ENCODE data around the gene SPINK2. TPM values are rescaled to one million over a fixed set of nuclear protein-coding genes. Genes with fewer than 3 reads are reported as not detected.

The SPINK2 gene
- total and polyA plus RNA-seq, 2 of the 8 experiments (the other 6 are each of a cell fraction or from before 2014, with no cell fraction given), result 0.89 to 1.4 TPM

GRCh38 chr4:56803471-56803870 is 18.0 kb downstream of the SPINK2 start:
- H3K27ac ChIP-seq (ENCODE audit: low read depth, low read length), result no peak overlapping the region
- peaks cover 0 to 6% (median 0%) of the 10 kb centered on the region in 4 experiments; a peak in 2 of 7 replicates for H3K4me1 ChIP-seq (replicated peaks in 1 of 4; ENCODE audit: control insufficient read depth in 3 of 4, insufficient read depth in 4 of 4, low read length in 3 of 4)
- no peak overlapping the region for H2BK5ac ChIP-seq (ENCODE audit: low read depth, low read length)
- FAIRE-seq, result no peak
- no peak overlapping the region for H3K4me2 ChIP-seq (ENCODE audit: insufficient read depth in 1 of 2, low read depth in 2 of 2, low read length in 2 of 2)
- no peak overlapping the region for H3K23ac ChIP-seq (ENCODE audit: insufficient read length)
- H3K18ac ChIP-seq (ENCODE audit: extremely low read depth, low read length), result no peak overlapping the region
- POLR2A ChIA-PET (ENCODE audit: partially characterized antibody), result no interaction called here
- H3K79me2 ChIP-seq (ENCODE audit: control insufficient read depth in 1 of 2, insufficient read depth in 2 of 2, low read length in 2 of 2), result no peaks in the 10 kb centered on the region
- no peaks in the 10 kb centered on the region for H3K9me3 ChIP-seq (ENCODE audit: insufficient read depth in 2 of 2, low read depth in 1 of 2, low read length in 1 of 2)
- no peak overlapping the region for H2BK120ac ChIP-seq (replicated peaks; ENCODE audit: low read depth, low read length)
- H4K20me1 ChIP-seq (replicated peaks in 1 of 2; ENCODE audit: control insufficient read depth in 1 of 2, insufficient read depth in 2 of 2, low read length in 2 of 2), result no peaks in the 10 kb centered on the region
- no peak overlapping the region for H2AFZ ChIP-seq (ENCODE audit: low read length)
- H4K8ac ChIP-seq (ENCODE audit: extremely low read depth, insufficient read depth, low read length), result no peak overlapping the region
- H3K23me2 ChIP-seq (ENCODE audit: low read depth, low read length), result peaks cover 2% of the 10 kb centered on the region; the same call in 1 of the 2 replicates
- H3K9ac ChIP-seq (replicated peaks in 1 of 4; ENCODE audit: extremely low read depth in 1 of 4, low read depth in 3 of 4, low read length in 3 of 4), result no peak overlapping the region
- DNase-seq (ENCODE audit: low read depth in 1 of 2, low spot score in 2 of 2), result no peak
- H2BK20ac ChIP-seq (ENCODE audit: low read length), result no peak overlapping the region
- no peaks in the 10 kb centered on the region for H3K36me3 ChIP-seq (ENCODE audit: control insufficient read depth in 2 of 4, insufficient read depth in 4 of 4, low read length in 3 of 4)
- no peak overlapping the region for H4K5ac ChIP-seq (ENCODE audit: insufficient read length, low read depth, low read length)
- H4K91ac ChIP-seq (replicated peaks; ENCODE audit: insufficient read length, low read length), result no peak overlapping the region
- H3K79me1 ChIP-seq (ENCODE audit: low read depth, low read length), result no peaks in the 10 kb centered on the region
- 97% methylated on average over 2 of the region's 2 CpGs; no CpG with 5 or more reads in 1 of the 2 experiments for WGBS, 2 experiments (ENCODE audit: extremely low coverage in 1 of 2, insufficient coverage in 1 of 2, insufficient read length in 1 of 2, insufficient replicate concordance in 2 of 2, low coverage in 1 of 2, low lambda C conversion rate in 2 of 2, missing lambda C conversion rate in 1 of 2)
- peaks cover 0 to 8% (median 5%) of the 10 kb centered on the region in 4 experiments; a peak in 5 of 7 replicates for H3K27me3 ChIP-seq (replicated peaks in 1 of 4; ENCODE audit: control insufficient read depth in 3 of 4, extremely low read depth in 1 of 4, insufficient read depth in 3 of 4, low read length in 3 of 4)
- H2BK15ac ChIP-seq (ENCODE audit: low read length), result no peak overlapping the region
- no peak overlapping the region for H3K56ac ChIP-seq (replicated peaks; ENCODE audit: insufficient read length, low read depth, low read length)
- H3K4ac ChIP-seq (replicated peaks; ENCODE audit: insufficient read length, low read depth, low read length), result no peak overlapping the region
- no peak overlapping the region for H3K14ac ChIP-seq (ENCODE audit: insufficient read length)
- no peak overlapping the region for H2BK12ac ChIP-seq (ENCODE audit: low read depth, low read length)
- H2AK5ac ChIP-seq (ENCODE audit: low read depth, low read length), result no peak overlapping the region
- H3K4me3 ChIP-seq (ENCODE audit: extremely low read depth in 1 of 4, insufficient read depth in 2 of 4, low read depth in 3 of 4, low read length in 4 of 4), result no peak overlapping the region
- CTCF ChIA-PET (ENCODE audit: partially characterized antibody), result interaction anchor here (0.6 to 2.2 kb wide), 13 partner anchors 8 to 174 kb away, joined by 3 to 10 read pairs (median 4); partner anchors contain the start of gene NOA1
- TF ChIP-seq SUZ12 (IDR thresholded peaks at IDR 0.05; ENCODE audit: low read length), result no peak
- no peak for TF ChIP-seq SP2 (IDR thresholded peaks at IDR 0.05; ENCODE audit: low read length)
- no peak for TF ChIP-seq SIRT6 (IDR thresholded peaks at IDR 0.05; ENCODE audit: low read length)
- no peak for TF ChIP-seq NANOG (IDR thresholded peaks at IDR 0.05; ENCODE audit: insufficient read depth, low read depth, low read length, poor library complexity, severe bottlenecking)
- TF ChIP-seq SP1 (IDR thresholded peaks at IDR 0.05; ENCODE audit: low read depth, low read length), result no peak
- TF ChIP-seq CBX8 (IDR thresholded peaks at IDR 0.05; ENCODE audit: borderline replicate concordance, low read depth, low read length), result no peak
- TF ChIP-seq TBP (IDR thresholded peaks at IDR 0.05; ENCODE audit: low read depth, low read length), result no peak
- no peak for TF ChIP-seq USF2 (IDR thresholded peaks at IDR 0.05; ENCODE audit: low read length)
- TF ChIP-seq TEAD4 (IDR thresholded peaks at IDR 0.05; ENCODE audit: low read depth, low read length), result no peak
- TF ChIP-seq RAD21 (IDR thresholded peaks at IDR 0.05 in 1 of 2, conservative IDR thresholded peaks at IDR 0.05 in 1 of 2; ENCODE audit: low read depth in 2 of 2, low read length in 2 of 2), result no peak
- TF ChIP-seq MAX (IDR thresholded peaks at IDR 0.05), result no peak
- no peak for TF ChIP-seq TCF12 (IDR thresholded peaks at IDR 0.05; ENCODE audit: low read depth, low read length)
- no peak for TF ChIP-seq RBBP5 (IDR thresholded peaks at IDR 0.05; ENCODE audit: borderline replicate concordance, low read depth, low read length)

All from H1 (cell line).